Skeletal muscle satellite cell (primary cell): Measurements from ENCODE around the gene MOB3B.
A peak's percentile ranks its signal among the peaks of the same experiment; 100 is the strongest.

Experiments used
- H3K27me3 ChIP-seq: 2 replicates; pipeline ENCODE4 v1.7.0; 2013; ENCODE audit warnings: low read length; ENCODE audit not compliant: control insufficient read depth, insufficient read depth
- H3K36me3 ChIP-seq: 2 replicates; pipeline ENCODE4 v1.7.0; 2013; ENCODE audit warnings: mild to moderate bottlenecking, control low read depth, low read length; ENCODE audit not compliant: insufficient read depth
- H3K4me1 ChIP-seq: 2 replicates; pipeline ENCODE4 v1.7.0; 2013; ENCODE audit warnings: low read length; ENCODE audit not compliant: control insufficient read depth, insufficient read depth
- H3K4me2 ChIP-seq: 2 replicates; pipeline ENCODE4 v1.7.0; 2013; ENCODE audit warnings: mild to moderate bottlenecking, low read length
- H3K4me3 ChIP-seq: 2 replicates; pipeline ENCODE4 v1.7.0; 2013; ENCODE audit warnings: low read length
- H3K9ac ChIP-seq: 2 replicates; pipeline ENCODE4 v1.7.0; 2013; ENCODE audit warnings: mild to moderate bottlenecking, low read depth, low read length, moderate library complexity
- H3K9me3 ChIP-seq: replicated peaks from 2 replicates; pipeline ENCODE4 v1.7.0; 2013; ENCODE audit warnings: mild to moderate bottlenecking, control low read depth, low read length

MOB3B gene

DNA sequence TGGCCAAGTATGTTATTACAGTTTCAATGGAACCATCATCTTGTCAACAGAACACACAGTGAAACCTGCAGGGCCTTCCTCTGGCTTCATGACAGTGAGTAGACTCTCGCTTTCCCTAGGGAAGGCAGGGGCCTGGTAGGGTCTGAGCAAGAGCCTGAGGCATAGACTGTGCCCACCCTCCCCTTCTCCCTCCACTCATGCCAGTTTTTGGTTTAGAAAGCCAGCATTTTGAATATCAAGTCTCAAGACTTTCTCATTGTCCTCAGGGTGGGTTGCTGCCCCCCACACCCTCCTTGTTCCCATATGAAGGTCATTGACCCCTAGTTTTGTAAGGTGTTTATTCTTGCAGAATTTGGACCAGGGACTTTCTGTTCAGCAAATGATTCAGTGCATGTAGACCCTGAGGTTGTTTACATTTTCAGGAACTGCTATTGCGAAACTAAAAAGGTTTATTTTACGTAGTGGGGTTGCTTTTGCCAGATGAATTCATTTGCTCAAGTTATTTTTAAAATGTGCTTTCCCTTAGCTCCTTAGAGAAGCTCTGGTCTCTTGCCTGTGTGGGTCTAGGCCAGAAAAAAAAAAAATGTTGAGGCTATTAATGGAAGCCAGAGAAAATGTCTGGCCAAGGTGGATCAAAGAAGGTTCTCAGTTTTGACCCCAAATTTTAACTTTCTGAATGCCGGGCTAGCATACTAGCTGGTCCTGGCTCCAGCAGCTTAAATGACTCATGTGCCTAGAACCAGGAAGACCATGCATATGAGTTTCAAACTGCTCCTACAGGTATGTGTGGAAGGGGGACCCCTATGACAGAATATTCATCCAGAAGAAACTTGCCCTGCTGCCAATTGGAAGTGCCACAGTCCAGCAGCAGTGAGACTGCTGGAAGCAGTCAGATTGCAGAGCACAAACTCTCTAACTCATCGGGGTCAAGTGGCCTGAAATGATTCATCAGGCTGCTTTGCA lies 10.1 kb upstream of the MOB3B start:
- H3K4me1 ChIP-seq, result peaks cover 24% of the 10 kb centered on the region
- H3K9me3 ChIP-seq, result no peaks in the 10 kb centered on the region
- peak overlapping the region; percentile 68 for H3K4me2 ChIP-seq
- no peaks in the 10 kb centered on the region for H3K27me3 ChIP-seq
- no peak overlapping the region for H3K4me3 ChIP-seq
- H3K9ac ChIP-seq, result no peak overlapping the region
- H3K36me3 ChIP-seq, result no peaks in the 10 kb centered on the region

DNA sequence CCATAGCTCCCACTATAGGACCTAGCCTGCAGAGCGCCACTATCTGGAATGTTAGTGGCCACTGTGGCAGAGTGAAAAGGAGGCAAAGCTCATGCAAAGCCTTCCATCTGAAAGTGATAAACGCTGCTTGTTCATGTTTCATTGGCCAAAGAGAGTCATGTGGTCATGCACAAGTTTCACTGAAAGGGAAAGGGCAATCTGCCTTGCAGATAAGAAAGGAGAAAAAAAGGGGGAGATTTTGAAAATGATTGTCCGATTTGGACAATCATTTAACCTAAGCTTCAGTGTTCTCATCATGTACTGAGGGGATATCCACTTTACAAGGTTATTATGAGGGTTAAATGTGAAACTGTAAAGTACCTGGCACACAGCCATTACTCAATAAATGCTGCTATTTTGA lies 9.0 kb upstream of the MOB3B start:
- H3K9ac ChIP-seq, result no peak overlapping the region
- no peak overlapping the region for H3K4me3 ChIP-seq
- peaks cover 24% of the 10 kb centered on the region for H3K4me1 ChIP-seq
- H3K27me3 ChIP-seq, result no peaks in the 10 kb centered on the region
- H3K9me3 ChIP-seq, result no peaks in the 10 kb centered on the region
- H3K36me3 ChIP-seq, result no peaks in the 10 kb centered on the region
- no peak overlapping the region for H3K4me2 ChIP-seq

DNA sequence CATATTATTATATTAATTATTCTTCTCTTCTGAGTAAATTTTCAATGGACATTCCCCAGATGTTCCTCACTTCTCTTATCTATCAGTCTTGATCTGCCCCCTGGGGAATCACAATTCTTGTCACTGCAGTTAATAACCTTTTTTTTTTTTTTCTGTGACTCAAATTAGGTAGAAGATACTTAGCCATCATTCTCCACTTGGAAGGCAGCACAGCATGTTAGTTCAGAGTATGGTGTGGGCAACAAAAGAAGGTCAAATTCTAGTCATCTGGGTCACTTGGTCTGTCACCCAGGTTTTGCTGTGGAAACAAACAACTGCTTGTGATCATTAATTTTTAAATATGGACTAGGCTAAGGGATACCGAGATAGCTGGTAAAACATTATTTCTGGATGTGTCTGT lies 8.1 kb upstream of the MOB3B start:
- no peaks in the 10 kb centered on the region for H3K9me3 ChIP-seq
- H3K4me1 ChIP-seq, result peaks cover 24% of the 10 kb centered on the region
- no peaks in the 10 kb centered on the region for H3K27me3 ChIP-seq

DNA sequence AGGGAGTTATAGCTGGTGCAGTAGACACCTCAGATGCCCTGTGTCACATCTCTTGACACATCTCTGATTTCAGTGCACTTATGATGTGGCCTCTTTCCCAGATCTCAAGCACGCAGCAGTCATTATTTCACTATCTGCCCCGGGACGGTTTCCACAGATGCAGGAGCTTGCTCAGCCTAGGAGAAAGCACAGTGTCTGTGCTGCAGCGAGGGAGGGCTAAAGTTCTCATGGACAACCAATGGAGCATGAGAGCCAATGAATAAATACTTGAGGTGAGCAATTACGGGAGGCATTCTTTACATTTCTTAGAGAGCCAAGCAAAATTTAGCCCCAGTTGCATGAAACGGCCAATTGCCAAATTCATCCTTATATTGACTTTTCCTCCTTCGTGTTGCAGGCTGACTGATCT lies 7.4 kb upstream of the MOB3B start:
- no peaks in the 10 kb centered on the region for H3K9me3 ChIP-seq
- no peaks in the 10 kb centered on the region for H3K36me3 ChIP-seq
- peaks cover 17% of the 10 kb centered on the region for H3K4me1 ChIP-seq

More for the DNA sequence above, 8.1 kb upstream of the MOB3B start:
- Histone ChIP-seq H3K9ac (no peak overlapping the region), H3K4me3 (no peak overlapping the region), H3K4me2 (no peak overlapping the region), H3K36me3 (no peaks in the 10 kb centered on the region)

DNA sequence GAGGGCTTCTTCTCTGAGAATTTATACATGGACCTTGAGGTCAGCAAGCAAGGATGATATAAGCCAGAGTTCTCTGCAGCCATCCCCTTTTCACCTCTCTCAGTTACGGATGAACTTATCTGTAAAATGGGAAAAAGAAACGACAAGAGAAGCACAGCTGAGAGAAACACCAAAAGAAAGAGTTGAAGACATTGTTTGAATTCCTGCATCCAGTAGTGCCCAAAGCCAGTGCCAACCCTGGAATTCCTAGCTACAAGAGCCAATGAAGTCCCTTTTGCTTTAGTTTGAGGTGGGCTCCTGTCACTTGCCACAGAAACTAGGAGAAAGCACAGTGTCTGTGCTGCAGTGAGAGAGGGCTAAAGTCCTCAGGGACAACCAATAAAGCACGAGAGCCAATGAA lies 6.6 kb upstream of the MOB3B start:
- H3K9me3 ChIP-seq, result no peaks in the 10 kb centered on the region
- H3K27me3 ChIP-seq, result peaks cover 4% of the 10 kb centered on the region
- no peaks in the 10 kb centered on the region for H3K36me3 ChIP-seq
- no peak overlapping the region for H3K4me2 ChIP-seq
- H3K4me1 ChIP-seq, result peaks cover 17% of the 10 kb centered on the region
- H3K9ac ChIP-seq, result no peak overlapping the region
- H3K4me3 ChIP-seq, result no peak overlapping the region

More for the DNA sequence above, 7.4 kb upstream of the MOB3B start:
- Histone ChIP-seq H3K27me3 (no peaks in the 10 kb centered on the region), H3K9ac (no peak overlapping the region), H3K4me3 (no peak overlapping the region), H3K4me2 (no peak overlapping the region)

DNA sequence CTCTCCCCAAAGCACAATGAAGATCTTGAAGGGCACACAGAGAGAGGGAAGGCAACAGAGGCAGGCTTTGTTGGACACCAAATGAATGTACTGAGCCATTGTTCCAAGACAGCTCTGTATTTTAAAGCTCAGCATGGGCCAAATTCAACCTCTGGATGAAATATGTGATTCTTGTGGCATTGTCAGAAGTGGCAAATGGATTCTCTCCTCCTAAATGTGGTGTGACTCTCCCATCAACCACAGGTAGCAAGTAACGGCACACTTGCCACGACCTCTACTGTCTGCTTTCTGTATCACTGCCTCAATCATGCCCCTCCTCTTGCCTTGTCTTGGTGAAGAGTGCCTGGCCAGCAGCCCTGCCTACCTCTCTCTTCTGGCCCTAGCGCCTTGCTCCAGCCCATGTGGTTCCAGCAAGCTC lies 6.1 kb upstream of the MOB3B start:
- no peak overlapping the region for H3K4me3 ChIP-seq
- H3K27me3 ChIP-seq, result peaks cover 7% of the 10 kb centered on the region
- no peak overlapping the region for H3K9ac ChIP-seq
- H3K4me1 ChIP-seq, result peaks cover 14% of the 10 kb centered on the region
- no peaks in the 10 kb centered on the region for H3K36me3 ChIP-seq
- no peaks in the 10 kb centered on the region for H3K9me3 ChIP-seq
- no peak overlapping the region for H3K4me2 ChIP-seq

DNA sequence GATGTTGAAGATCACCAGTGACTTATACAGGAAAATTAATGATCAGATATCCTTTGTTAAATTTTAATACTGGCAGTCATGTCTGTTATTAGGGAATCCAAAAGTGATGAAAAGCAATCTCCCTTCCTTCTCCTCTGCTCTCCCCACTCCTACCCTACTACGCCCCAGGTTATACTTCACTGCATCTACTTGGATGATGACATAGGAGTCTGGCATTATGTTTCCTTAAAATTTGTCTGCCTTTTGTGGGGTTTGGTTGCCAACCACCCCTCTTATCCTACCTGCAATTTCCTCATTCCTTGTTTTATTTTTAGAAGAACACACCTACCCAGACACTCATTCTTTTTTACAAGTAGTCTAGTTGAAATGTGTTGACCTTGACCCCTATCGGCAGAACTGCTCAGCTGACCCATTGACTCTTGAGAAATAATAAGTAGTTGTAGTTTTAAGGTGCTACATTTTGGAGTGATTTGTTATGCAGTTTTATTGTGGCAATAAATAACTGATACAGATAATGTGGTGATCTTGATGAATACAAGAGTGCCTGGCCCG lies 5.1 kb upstream of the MOB3B start:
- Histone ChIP-seq H3K4me3 (no peak overlapping the region), H3K4me1 (peaks cover 5% of the 10 kb centered on the region), H3K27me3 (peaks cover 15% of the 10 kb centered on the region), H3K4me2 (no peak overlapping the region), H3K9ac (no peak overlapping the region), H3K9me3 (no peaks in the 10 kb centered on the region), H3K36me3 (no peaks in the 10 kb centered on the region)

DNA sequence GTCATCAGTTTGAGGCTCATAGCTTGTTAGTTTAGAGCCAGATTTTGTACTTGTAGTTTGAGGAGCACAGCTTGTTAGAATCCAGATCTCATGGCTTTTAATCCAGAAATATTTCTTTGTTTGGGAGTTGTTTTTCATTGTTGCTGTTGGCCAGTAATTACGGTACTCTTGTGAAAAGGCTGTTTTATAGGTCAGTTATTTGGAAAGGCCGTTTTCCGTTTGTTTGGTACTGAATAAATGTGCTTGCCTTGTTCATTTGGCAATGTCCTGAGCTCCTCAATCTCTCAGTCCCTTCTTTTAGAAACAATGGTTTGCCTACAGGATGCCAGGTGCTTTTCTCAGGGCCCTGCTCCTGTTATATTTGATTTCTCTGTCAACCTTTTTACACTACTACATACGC lies 4.5 kb upstream of the MOB3B start:
- Histone ChIP-seq H3K4me1 (no peaks in the 10 kb centered on the region), H3K27me3 (peaks cover 15% of the 10 kb centered on the region), H3K9ac (no peak overlapping the region), H3K9me3 (no peaks in the 10 kb centered on the region), H3K4me3 (no peak overlapping the region), H3K36me3 (no peaks in the 10 kb centered on the region), H3K4me2 (no peak overlapping the region)

DNA sequence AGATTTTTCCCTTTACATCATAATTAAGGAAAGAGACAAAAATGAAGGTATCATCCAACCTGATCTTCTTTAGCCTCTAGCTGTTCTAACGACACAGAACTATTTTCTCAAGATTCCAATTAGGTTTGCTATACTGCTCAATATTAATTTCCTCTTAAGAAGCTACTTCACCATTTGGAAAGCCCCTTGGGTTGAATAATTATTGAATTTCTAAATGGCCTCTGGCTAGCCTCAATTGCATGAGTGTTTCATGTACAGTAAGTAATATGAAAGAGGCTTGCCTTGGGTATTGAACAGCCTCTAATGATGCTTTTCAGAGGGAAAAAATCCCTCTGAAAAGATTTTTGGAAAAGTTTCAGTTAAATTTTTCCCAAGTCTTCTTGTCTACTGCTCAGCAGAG lies 3.7 kb upstream of the MOB3B start:
- Histone ChIP-seq H3K27me3 (peaks cover 22% of the 10 kb centered on the region), H3K9ac (no peak overlapping the region), H3K4me1 (peaks cover 5% of the 10 kb centered on the region), H3K4me2 (no peak overlapping the region), H3K9me3 (no peaks in the 10 kb centered on the region), H3K36me3 (no peaks in the 10 kb centered on the region), H3K4me3 (no peak overlapping the region)

DNA sequence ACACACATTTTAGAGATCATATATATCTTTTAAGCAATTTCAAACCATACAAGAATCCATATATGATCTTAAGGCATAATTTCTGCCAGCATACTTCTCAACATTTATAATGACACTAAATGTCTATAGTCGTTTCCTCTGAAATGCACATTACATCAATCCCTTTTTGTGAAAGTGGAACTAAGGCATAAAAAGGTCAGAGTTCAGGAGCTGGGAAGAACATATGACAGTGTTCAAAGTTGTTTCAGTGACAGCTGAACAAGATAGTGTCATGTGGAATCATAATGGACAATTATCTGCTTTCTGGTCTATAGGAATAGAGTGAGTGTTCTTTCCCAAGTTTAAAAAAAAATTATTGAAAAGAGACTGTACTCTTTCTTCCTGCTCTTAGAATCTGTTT lies 2.4 kb upstream of the MOB3B start:
- Histone ChIP-seq H3K4me1 (peaks cover 7% of the 10 kb centered on the region), H3K9me3 (no peaks in the 10 kb centered on the region), H3K4me2 (no peak overlapping the region), H3K27me3 (peaks cover 34% of the 10 kb centered on the region), H3K4me3 (no peak overlapping the region), H3K9ac (no peak overlapping the region), H3K36me3 (no peaks in the 10 kb centered on the region)

DNA sequence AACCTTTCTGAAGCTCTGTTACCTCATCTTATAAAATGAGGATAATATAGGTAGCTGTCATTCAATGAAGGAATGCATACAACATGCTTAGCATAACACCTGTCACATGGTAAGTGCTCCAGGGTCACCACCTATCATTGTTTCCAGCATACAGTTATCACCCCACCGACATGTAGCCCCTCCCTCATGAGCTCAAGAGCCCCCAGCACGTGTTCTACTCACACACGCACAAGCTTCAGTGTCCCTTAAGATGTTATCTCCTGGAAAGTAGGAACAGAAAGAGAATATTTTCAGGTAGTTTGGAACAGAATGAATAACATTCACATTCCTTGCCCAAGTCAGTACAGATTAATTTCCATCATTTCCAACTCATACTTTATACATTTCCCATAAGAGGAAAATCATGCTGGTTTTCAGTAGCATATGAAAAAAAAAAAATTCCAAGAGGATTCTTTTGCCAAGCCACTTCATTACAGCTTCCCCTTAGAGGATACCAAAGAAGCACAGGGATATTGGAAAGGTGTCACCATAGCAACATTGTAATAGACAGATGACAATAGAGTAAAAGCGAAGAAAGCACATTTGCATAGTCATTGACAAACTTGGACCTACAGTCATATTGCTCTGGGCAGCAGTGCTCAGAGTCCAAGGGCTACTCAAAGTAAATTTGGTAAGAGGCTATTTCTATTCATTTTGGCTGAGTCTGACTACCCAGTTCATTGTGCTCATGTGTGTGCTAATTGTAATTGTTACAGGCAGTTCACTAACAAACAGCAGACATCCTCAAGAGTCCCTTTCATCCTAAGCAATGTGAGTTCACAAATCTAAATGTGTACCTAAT lies 1.5 kb upstream of the MOB3B start:
- Histone ChIP-seq H3K4me1 (peaks cover 7% of the 10 kb centered on the region), H3K36me3 (no peaks in the 10 kb centered on the region), H3K27me3 (peaks cover 40% of the 10 kb centered on the region)

More for the DNA sequence above, 1.5 kb upstream of the MOB3B start:
- no peak overlapping the region for H3K4me2 ChIP-seq
- H3K4me3 ChIP-seq, result no peak overlapping the region
- H3K9me3 ChIP-seq, result no peaks in the 10 kb centered on the region
- H3K9ac ChIP-seq, result no peak overlapping the region
